ENCODE data around the gene NFIX.
A peak's percentile ranks its signal among the peaks of the same experiment; 100 is the strongest.
"Not testable (repeated sequence)": the region's sequence is repeated elsewhere in the genome, so short reads cannot be mapped to it uniquely, and the experiment has no call there.

The NFIX gene

GRCh38 chr19:12994701-12995595 is at the start of gene NFIX:
Gene NFIX (plus strand): TSS chr19:12995475. CDS start chr19:12995838, 363 bp downstream.
- peak; percentile 44 for DNase-seq (ENCODE audit: low read depth)

DNA sequence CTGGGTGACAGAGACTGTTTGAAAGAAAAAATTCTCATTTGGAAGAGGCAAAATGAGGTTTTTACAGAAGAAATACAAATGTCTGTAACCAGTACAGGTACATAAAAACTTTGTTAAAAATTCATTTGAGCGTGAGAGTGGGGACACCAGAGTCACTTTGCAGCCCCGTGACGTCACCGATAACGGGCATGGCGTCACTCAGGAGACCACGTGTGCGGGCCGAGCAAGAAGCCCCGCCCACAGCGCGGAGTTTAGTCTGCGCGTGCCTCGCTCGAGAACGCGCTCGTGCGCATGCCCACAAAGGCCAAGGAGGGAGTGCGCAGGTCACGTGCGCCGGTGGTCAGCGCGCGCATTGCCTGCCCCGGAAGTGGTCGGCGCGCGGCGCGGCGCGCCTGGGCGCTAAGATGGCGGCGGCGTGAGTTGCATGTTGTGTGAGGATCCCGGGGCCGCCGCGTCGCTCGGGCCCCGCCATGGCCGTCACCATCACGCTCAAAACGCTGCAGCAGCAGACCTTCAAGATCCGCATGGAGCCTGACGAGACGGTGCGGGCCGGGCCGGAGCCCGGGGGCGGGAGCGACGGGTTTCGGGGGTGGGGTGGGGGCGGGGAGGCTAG is 49.7 kb upstream of the NFIX start, which contains the start of gene RAD23A:
Gene RAD23A, plus strand, starts transcription at position 384 of the 613 bp plus-strand sequence. Its CDS starts 87 bp downstream, at position 471.
- DNase-seq (ENCODE audit: low read depth), result peak; percentile 99

GRCh38 chr19:12946092-12946721 is 49.1 kb upstream of the NFIX start:
- DNase-seq (ENCODE audit: low read depth), result peak; percentile 55

GRCh38 chr19:12946731-12947496 is 48.4 kb upstream of the NFIX start:
- DNase-seq (ENCODE audit: low read depth), result no peak

DNA sequence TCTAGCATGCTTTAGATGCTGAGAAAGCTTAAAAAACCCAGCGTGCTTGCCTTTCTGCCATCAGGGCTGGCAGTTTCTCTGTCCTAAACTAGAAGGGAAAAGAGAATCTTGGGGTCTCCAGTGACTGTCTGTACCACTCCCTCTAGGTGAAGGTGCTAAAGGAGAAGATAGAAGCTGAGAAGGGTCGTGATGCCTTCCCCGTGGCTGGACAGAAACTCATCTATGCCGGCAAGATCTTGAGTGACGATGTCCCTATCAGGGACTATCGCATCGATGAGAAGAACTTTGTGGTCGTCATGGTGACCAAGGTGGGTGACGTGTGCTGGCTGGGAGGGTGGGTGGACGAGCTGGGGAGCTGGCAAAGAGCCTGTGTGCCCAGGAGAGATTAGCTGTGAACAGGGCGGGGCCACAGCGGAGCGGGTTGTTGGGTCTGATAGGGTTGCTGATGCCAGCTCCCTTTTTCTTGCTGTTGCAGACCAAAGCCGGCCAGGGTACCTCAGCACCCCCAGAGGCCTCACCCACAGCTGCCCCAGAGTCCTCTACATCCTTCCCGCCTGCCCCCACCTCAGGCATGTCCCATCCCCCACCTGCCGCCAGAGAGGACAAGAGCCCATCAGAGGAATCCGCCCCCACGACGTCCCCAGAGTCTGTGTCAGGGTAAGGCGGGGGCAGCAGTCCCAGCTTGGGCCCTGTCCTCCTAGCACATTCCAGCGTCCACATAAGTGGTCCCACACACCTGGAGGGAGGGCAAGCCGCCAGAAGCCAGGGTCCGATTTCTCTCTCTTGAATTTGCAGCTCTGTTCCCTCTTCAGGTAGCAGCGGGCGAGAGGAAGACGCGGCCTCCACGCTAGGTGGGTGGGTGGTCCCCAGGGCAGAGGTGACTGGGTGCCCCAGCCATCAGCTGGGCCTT is 47.3 kb upstream of the NFIX start:
- no peak for DNase-seq (ENCODE audit: low read depth)

DNA sequence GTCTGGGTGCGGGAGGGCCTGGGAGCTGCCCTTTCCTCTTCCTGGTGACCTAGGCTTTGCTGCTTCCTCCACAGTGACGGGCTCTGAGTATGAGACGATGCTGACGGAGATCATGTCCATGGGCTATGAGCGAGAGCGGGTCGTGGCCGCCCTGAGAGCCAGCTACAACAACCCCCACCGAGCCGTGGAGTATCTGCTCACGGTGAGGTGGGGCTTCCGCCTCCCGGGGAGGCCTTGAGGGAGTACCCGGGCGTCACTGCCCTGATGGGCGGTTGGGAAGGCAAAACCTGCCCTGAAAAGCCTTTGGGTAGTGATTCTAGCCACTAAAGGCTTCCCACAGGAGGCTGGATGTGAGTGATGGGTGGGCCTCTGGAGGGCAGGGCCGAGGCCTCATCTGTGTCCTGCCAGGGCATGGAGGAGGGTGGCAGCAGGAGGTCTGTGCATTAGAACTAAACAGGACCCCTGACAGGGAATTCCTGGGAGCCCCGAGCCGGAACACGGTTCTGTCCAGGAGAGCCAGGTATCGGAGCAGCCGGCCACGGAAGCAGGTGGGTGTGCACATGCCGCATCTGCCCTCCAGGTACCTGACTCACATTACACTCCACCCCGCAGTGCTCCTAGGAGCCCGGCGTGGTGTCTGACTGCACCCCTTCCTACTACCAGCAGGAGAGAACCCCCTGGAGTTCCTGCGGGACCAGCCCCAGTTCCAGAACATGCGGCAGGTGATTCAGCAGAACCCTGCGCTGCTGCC is 46.5 kb upstream of the NFIX start:
- DNase-seq (ENCODE audit: low read depth), result no peak

GRCh38 chr19:12949363-12950283 is 45.7 kb upstream of the NFIX start:
- no peak for DNase-seq (ENCODE audit: low read depth)

GRCh38 chr19:12952050-12952449 is 43.2 kb upstream of the NFIX start:
- not testable (repeated sequence) for DNase-seq (ENCODE audit: low read depth)

DNA sequence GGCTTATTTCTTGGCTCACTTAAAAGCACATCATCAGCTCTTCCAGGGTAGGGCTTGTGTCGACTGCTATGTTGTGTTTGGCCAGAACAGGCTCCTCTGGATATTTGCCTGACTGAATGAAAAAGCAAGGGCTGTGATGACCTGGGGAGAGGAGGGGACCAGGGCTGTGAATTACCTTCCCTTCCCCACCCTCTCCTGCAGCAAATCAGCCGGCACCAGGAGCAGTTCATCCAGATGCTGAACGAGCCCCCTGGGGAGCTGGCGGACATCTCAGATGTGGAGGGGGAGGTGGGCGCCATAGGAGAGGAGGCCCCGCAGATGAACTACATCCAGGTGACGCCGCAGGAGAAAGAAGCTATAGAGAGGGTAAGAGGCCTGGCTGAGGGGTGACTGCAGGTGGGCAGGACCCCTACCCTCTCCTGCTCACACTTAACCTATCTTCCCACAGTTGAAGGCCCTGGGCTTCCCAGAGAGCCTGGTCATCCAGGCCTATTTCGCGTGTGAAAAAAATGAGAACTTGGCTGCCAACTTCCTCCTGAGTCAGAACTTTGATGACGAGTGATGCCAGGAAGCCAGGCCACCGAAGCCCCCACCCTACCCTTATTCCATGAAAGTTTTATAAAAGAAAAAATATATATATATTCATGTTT is 42.7 kb upstream of the NFIX start:
- no peak for DNase-seq (ENCODE audit: low read depth)

DNA sequence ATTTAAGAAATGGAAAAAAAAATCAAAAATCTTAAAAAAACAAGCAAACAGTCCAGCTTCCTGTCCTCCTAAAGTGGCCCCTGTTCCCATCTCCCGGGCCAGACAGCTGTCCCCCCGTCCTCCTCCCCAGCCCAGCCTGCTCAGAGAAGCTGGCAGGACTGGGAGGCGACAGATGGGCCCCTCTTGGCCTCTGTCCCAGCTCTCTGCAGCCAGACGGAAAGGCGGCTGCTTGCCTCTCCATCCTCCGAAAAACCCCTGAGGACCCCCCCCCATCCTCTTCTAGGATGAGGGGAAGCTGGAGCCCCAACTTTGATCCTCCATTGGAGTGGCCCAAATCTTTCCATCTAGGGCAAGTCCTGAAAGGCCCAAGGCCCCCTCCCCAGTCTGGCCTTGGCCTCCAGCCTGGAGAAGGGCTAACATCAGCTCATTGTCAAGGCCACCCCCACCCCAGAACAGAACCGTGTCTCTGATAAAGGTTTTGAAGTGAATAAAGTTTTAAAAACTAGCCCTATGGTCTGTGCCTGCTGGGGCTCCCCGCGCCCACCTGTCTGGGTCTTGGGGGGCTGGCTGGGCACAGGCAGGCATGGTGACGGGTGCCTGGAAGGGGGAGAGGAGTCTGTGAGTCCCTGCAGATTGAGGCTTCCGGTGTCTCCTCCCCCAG is 42.0 kb upstream of the NFIX start:
- no peak for DNase-seq (ENCODE audit: low read depth)

DNA sequence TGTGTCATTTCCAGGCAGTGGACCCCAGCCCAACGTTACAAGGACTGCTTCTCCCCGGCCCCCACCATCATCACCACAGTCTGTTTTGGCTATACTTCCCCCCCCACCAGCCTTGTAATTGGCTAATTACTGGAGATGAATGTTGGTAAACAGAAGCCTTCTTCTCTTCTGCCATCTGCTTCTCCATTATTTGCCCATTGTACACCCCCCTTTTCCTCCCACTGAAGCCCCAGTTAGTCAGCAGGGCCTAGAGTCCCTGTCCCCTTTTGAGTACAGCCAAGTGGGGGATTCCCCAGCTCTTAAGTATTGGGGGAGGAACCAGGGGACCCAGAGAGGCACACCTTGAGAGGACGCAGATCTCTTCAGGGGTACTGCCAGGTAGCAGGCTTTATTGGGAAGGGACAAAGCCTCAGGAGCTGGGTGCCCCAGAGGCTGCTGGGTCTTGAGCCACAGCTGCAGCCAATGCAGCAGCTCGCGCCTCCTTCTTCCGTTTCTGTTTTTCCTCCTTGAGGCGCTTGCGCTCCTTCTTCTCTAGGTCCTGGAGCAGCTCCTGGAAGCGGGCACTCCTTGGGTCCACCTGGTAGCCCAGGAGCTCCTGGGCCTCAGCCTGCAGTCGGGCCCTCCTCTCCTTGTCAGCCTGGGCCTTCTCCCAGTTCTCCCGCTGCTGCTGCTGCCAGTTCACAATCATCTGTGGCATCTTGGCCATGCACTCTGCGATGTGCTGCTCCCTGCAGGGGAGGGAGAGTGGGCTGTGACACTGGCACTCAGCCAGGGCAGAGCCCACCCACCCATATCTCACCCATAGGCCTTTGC is 41.3 kb upstream of the NFIX start:
- no peak for DNase-seq (ENCODE audit: low read depth)

GRCh38 chr19:12954612-12954962 is 40.7 kb upstream of the NFIX start:
- DNase-seq (ENCODE audit: low read depth), result no peak

DNA sequence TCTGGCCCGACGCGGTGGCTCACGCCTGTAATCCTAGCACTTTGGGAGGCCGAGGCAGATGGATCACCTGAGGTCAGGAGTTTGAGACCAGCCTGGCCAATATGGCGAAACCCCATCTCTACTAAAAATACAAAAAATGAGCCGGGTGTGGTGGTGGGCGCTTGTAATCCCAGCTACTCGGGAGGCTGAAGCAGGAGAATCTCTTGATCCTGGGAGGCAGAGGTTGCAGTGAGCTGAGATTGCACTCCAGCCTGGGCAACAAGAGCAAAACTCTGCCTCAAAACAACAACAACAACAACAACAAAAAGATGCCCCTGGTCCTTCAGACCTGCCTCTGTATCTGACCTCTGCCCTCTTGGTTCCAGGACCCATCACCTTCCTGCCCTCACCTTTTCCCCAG is 39.7 kb upstream of the NFIX start:
- DNase-seq (ENCODE audit: low read depth), result not testable (repeated sequence)

DNA sequence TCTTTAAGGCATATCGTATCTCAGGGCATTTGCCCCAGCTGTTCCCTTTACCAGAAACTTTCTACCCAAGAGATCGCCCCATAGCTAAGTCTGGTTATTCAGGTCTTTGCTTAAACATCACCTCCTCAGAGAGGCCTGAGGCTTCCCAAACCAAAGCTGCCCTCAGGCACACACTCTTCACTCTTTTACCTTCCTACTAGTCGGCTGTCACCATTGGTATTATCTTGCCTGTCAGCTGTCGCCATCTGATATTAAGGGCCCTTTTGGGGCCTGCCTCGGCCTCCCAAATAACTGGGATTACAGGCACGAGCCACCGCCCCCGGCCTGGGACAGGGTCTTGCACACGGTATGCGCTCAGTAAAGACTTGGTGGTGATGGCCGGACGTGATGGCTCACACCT is 39.3 kb upstream of the NFIX start:
- no peak for DNase-seq (ENCODE audit: low read depth)

DNA sequence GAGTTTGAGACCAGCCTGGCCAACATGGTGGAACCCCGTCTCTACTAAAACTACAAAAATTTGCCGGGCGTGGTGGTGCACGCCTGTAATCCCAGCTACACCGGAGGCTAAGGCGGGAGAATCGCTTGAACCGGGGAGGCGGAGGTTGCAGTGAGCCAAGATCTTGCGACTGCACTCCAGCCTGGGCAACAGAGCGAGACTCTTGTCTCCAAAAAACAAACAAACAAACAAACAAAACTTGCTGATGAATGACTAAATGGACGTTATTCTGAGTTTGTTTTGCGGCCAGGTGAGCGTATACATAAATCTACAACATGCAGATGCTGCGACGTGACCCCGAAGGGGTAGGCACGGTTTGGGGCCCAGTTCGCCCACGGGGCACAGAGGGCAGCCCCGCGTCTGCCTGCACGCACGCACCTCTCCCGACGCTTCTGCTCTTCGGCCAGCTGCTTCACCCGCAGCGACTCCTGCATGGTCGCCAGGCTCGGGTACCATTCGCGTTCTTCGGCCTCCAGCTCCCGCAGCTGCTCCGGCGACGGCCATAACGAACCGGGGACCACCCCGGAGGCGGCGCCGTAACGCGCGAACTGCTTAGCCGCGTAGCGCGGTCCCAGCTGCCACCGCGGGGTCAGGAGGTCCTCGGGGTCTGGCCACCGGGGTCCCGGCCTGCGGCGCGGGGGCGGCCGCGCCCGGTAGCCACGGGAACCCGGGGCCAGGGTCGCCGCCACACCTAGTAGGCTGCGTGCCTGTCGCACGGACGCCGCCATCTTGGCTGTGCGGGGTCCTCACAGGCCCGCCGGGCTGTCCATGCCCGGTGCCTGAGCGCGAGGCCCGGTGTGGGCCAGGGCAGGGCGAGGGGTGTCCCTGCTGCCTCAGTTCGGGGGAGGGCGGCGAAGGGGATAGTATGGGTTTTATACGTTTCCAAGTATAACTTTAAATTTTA is 38.6 kb upstream of the NFIX start, which contains the start of gene GADD45GIP1:
Gene GADD45GIP1, minus strand, starts transcription at position 778 of the 943 bp plus-strand sequence. Its CDS starts 11 bp downstream, at position 767.
- DNase-seq (ENCODE audit: low read depth), result peak; percentile 86

GRCh38 chr19:12957389-12957952 is 37.8 kb upstream of the NFIX start:
- not testable (repeated sequence) for DNase-seq (ENCODE audit: low read depth)

All from activated T-cell treated with anti-CD3 and anti-CD28 coated beads for 48 hours (primary cell).